Stimulated activated CD8-positive, alpha-beta memory T cell treated with anti-CD3 and anti-CD28 coated beads, Interleukin-7, amount 100 ng/mL, for 1 hour (primary cell): ENCODE measurements around the gene PRRG2.

Experiments used
- DNase-seq, 2 donors: peaks; one replicate each; pipeline ENCODE4 v3.0.0-alpha.2; 2020; ENCODE audit warnings: low read depth in 2 of 2

The PRRG2 gene

GRCh38 chr19:49557641-49558325 lies 23.3 kb upstream of the PRRG2 start:
- DNase-seq = no peak

- no peak for DNase-seq
Measured at GRCh38 chr19:49558591-49558990, 22.5 kb upstream of the PRRG2 start.

GRCh38 chr19:49559443-49559842 lies 21.7 kb upstream of the PRRG2 start:
- no peak for DNase-seq

- DNase-seq = no peak
Measured at GRCh38 chr19:49559928-49560327, 21.2 kb upstream of the PRRG2 start.

- DNase-seq = no peak
Measured at GRCh38 chr19:49560358-49560900, 20.7 kb upstream of the PRRG2 start.

GRCh38 chr19:49564616-49565045 lies 16.5 kb upstream of the PRRG2 start:
- no peak for DNase-seq

GRCh38 chr19:49565261-49565660 lies 15.9 kb upstream of the PRRG2 start:
- DNase-seq = no peak

- no peak for DNase-seq
Measured at GRCh38 chr19:49566302-49566701, 14.8 kb upstream of the PRRG2 start.

- no peak for DNase-seq
Measured at GRCh38 chr19:49567861-49568441, 13.2 kb upstream of the PRRG2 start.

GRCh38 chr19:49570138-49570856 lies 10.8 kb upstream of the PRRG2 start:
- no peak for DNase-seq

- no peak for DNase-seq
Measured at GRCh38 chr19:49570997-49571676, 10.0 kb upstream of the PRRG2 start.

GRCh38 chr19:49573009-49573408 lies 8.1 kb upstream of the PRRG2 start:
- no peak for DNase-seq

- no peak for DNase-seq
Measured at GRCh38 chr19:49573425-49573824, 7.7 kb upstream of the PRRG2 start.

- DNase-seq = no peak
Measured at GRCh38 chr19:49574206-49574755, 6.8 kb upstream of the PRRG2 start.

- DNase-seq = no peak
Measured at GRCh38 chr19:49579193-49579592, 1.9 kb upstream of the PRRG2 start.

- no peak for DNase-seq
Measured at GRCh38 chr19:49579947-49580263, 1.2 kb upstream of the PRRG2 start.

- DNase-seq = peak; percentile 90 to 93
Measured at GRCh38 chr19:49580264-49581006, 681 bp upstream of the PRRG2 start, which contains the start of gene NOSIP. Gene NOSIP, minus strand, starts transcription at chr19:49580556. Its CDS starts 19,865 bp downstream, at chr19:49560691.

- DNase-seq = no peak
Measured at GRCh38 chr19:49583239-49583638, 2.1 kb downstream of the PRRG2 start.

- no peak for DNase-seq
Measured at GRCh38 chr19:49585023-49585422, 3.9 kb downstream of the PRRG2 start.

- no peak for DNase-seq
Measured at GRCh38 chr19:49587227-49587626, 6.1 kb downstream of the PRRG2 start.
